ENCODE results near the gene PPIL3. TPM values are rescaled to one million over a fixed set of nuclear protein-coding genes. Genes with fewer than 3 reads are reported as not detected.

PPIL3 gene
- total RNA-seq, 4 donors from 2014 or later = 6.9 to 16.3 (median 13.4) TPM

DNA sequence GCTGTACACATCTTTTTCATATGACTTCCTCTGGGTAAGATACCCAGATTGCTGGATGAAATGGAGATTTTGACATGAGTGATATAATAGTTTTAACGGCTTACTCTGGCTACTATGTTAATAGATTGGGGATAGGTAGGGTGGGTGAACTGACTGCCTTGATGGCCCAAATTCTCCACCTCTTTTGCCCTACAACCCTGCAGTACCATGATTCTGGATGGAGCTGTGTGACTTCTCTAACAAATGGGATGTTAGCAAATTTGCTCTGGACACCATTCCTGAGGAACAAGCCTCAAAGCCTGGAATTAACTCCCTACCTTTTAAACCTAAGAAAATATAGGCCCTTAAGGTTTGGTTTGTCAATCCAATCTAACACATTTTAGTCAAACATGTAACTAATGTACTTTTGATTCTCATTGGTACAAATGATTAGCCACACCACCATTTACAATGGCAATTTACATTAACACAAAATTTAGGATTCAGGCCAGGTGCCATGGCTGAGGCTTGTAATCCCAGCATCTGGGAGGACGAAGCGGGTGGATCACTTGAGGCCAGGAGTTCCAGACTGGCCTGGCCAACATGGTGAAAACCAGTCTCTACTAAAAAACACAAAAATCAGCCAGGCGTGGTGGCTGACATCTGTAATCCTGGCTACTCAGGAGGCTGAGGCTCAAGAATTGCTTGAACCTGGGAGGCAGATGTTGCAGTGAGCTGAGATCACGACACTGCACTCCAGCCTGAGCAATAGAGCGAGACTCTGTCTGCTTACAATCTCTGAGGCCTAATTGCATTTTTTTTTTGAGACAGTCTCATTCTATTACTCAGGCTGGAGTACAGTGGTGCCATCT is 37.3 kb downstream of the PPIL3 start:
- H3K9me3 ChIP-seq = no peaks in the 10 kb centered on the region
- 96% methylated on average over 6 of the region's 6 CpGs for WGBS
- no peaks in the 10 kb centered on the region for H3K27me3 ChIP-seq
- DNase-seq (ENCODE audit: extremely low spot score) = no peak
- H3K4me1 ChIP-seq = peaks cover 4 to 23% (median 13%) of the 10 kb centered on the region in 4 donors
- intact Hi-C loops (cut with DNase I) = no loop called here
- no peak overlapping the region for H3K4me3 ChIP-seq
- peaks cover 60 to 65% (median 63%) of the 10 kb centered on the region in 4 donors for H3K36me3 ChIP-seq
- peak overlapping the region in 1 of 4 donors; percentile 15 for H3K27ac ChIP-seq (replicated peaks in 1 of 4)
- no peak for TF ChIP-seq POLR2AphosphoS5 (IDR thresholded peaks at IDR 0.05)
- TF ChIP-seq EP300 (IDR thresholded peaks at IDR 0.05) = no peak
- no peak for TF ChIP-seq CTCF (IDR thresholded peaks at IDR 0.05)
- no peak for TF ChIP-seq POLR2A (IDR thresholded peaks at IDR 0.05; ENCODE audit: low read depth)

DNA sequence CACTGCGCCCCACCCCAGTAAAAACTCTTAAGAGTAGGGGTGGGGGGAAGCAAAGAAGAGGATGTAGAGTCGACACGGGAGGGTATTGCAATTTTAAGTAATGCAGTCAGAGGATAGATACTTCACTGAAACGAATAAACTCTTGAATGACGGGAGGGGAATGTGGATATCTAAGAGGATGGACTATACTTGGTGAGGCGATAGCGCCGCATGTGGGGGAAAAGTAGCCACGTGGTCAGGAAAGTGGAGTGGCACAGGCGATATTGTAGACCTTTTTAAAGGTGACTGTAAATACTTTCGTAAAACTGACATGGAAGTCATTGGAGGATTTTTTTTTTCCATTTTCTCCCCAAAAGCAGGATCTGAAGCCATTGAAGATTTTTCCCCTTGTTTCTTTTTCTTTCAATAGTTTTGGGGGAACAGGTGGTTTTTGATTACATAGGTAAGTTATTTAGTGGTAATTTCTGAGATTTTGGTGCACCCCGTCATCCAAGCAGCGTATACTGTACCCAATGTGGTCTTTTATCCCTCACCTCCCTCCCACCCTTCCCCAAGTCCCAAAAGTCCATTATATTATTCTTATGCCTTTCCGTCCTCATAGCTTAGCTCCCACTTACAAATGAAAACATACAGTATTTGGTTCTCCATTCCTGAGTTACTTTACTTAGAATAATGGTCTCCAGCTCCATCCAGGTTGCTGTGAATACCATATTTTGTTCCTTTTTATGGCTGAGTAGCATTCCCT is 38.2 kb downstream of the PPIL3 start:
- WGBS = 87% methylated on average over 14 of the region's 14 CpGs
- no peak overlapping the region for H3K4me3 ChIP-seq
- peaks cover 51 to 55% (median 53%) of the 10 kb centered on the region in 4 donors for H3K36me3 ChIP-seq
- DNase-seq (ENCODE audit: extremely low spot score) = no peak
- peaks cover 2 to 14% (median 5%) of the 10 kb centered on the region in 4 donors for H3K4me1 ChIP-seq
- no peaks in the 10 kb centered on the region for H3K27me3 ChIP-seq
- no peaks in the 10 kb centered on the region for H3K9me3 ChIP-seq
- H3K27ac ChIP-seq (replicated peaks in 1 of 4) = no peak overlapping the region
- intact Hi-C loops (cut with DNase I) = no loop called here
- TF ChIP-seq POLR2AphosphoS5 (IDR thresholded peaks at IDR 0.05) (peak in 1 of 2 donors; percentile 30), EP300 (IDR thresholded peaks at IDR 0.05) (no peak), POLR2A (IDR thresholded peaks at IDR 0.05; ENCODE audit: low read depth) (no peak)

- TF ChIP-seq POLR2A (IDR thresholded peaks at IDR 0.05; ENCODE audit: low read depth) (no peak), POLR2AphosphoS5 (IDR thresholded peaks at IDR 0.05) (no peak), CTCF (IDR thresholded peaks at IDR 0.05) (no peak), EP300 (IDR thresholded peaks at IDR 0.05) (no peak)
- intact Hi-C loops (cut with DNase I) = no loop called here
- no peak for DNase-seq (ENCODE audit: extremely low spot score)
- no peak overlapping the region for H3K4me3 ChIP-seq
- peaks cover 24 to 28% (median 26%) of the 10 kb centered on the region in 4 donors for H3K36me3 ChIP-seq
- no peaks in the 10 kb centered on the region for H3K27me3 ChIP-seq
- H3K27ac ChIP-seq (replicated peaks in 1 of 4) = no peak overlapping the region
- 91% methylated on average over 4 of the region's 4 CpGs for WGBS
- H3K9me3 ChIP-seq = no peaks in the 10 kb centered on the region
- H3K4me1 ChIP-seq = peaks cover 0 to 5% (median 0%) of the 10 kb centered on the region in 4 donors
Measured at GRCh38 chr2:200847939-200848338, 40.9 kb downstream of the PPIL3 start.

DNA sequence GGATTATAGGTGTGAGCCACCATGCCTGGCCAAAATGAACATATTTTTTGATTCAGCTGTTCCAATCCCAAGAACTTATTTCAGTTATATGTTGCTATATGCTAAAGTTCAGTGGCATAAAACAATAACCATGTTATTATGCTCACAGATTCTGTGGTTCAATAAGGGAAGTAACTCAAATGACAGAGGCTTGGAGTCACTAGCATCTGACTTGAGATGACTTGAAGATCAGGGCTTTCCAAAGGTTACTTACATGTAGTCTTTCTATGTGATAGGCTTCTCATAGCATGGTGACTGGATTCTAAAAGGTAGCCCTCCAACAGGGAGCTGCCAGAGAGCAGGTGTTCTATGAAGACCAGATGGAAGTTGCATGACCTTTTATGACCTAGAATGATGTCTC is 41.6 kb downstream of the PPIL3 start:
- no peak for TF ChIP-seq CTCF (IDR thresholded peaks at IDR 0.05)
- TF ChIP-seq POLR2AphosphoS5 (IDR thresholded peaks at IDR 0.05) = no peak
- no peak for TF ChIP-seq EP300 (IDR thresholded peaks at IDR 0.05)
- TF ChIP-seq POLR2A (IDR thresholded peaks at IDR 0.05; ENCODE audit: low read depth) = no peak
- Histone ChIP-seq H3K36me3 (peaks cover 17 to 21% (median 19%) of the 10 kb centered on the region in 4 donors), H3K27me3 (no peaks in the 10 kb centered on the region), H3K4me1 (peaks cover 0 to under 1% (median 0%) of the 10 kb centered on the region in 4 donors), H3K4me3 (no peak overlapping the region), H3K27ac (replicated peaks in 1 of 4) (no peak overlapping the region), H3K9me3 (no peaks in the 10 kb centered on the region)
- intact Hi-C loops (cut with DNase I) = no loop called here
- DNase-seq (ENCODE audit: extremely low spot score) = peak; percentile 42

Measured in esophagus muscularis mucosa (tissue), 4 donors.